Measurements from ENCODE around the gene ARMC6.

ARMC6 gene

DNA sequence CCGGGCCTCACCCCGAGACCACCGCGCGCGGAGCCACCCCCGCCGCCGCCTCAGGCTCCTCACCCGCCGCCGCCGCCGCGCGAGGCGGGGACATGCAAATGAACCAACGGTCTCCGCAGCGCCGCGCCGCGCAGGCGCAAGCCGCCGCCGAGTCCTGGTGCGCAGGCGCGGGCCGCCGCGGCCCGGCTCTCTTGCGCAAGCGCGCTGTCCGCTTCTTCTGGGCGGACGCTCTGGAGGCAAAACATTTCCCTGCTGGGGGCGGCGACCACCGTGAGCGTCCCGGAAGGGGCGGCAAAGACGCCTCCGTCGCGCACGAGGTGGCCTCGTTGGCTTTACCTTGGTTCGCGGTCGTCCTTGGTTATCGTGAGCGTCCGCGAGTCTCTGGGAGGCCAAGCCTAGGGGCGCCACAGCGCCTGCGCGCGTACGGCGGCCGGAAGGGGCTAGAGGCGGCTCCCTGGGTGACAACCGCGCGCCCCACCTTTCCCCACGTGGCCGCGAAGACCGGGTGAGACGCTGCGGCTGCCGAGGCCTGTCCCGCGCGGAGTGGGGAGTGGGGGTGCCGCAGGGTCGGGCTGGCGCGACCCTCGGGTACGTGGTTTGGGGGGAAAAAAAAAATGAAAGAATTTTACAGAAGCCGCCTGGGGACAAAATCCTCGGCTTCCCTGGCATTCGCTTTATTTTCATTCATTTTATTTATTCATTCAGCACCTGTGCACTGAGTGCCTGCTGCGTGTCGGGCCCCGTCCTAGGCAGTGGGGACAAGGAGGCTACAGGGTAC lies at the start of gene ARMC6, which contains the start of gene SUGP2:
TSS of gene ARMC6 (plus strand) at position 178 of the 778 bp plus-strand sequence. CDS start 607 bp downstream, outside the sequence.
TSS of gene SUGP2 (minus strand) at position 92 of the 778 bp plus-strand sequence. CDS start 2,446 bp downstream, outside the sequence.
- Histone ChIP-seq H3K27me3 (no peaks in the 10 kb centered on the region), H3K9me3 (no peaks in the 10 kb centered on the region), H3K4me3 (peak within 1 kb of the TSS; percentile 79 to 86), H3K36me3 (peaks cover 4 to 25% (median 12%) of the 10 kb centered on the region in 3 donors), H3K27ac (peak within 1 kb of the TSS; percentile 85 to 91), H3K4me1 (peaks cover 0 to 29% (median 22%) of the 10 kb centered on the region in 4 donors)
- DNase-seq: peak; percentile 79 to 92
- intact Hi-C loops (cut with DNase I; ENCODE audit: low total_unique reads): no loop called here
- TF ChIP-seq, protein P1, sequence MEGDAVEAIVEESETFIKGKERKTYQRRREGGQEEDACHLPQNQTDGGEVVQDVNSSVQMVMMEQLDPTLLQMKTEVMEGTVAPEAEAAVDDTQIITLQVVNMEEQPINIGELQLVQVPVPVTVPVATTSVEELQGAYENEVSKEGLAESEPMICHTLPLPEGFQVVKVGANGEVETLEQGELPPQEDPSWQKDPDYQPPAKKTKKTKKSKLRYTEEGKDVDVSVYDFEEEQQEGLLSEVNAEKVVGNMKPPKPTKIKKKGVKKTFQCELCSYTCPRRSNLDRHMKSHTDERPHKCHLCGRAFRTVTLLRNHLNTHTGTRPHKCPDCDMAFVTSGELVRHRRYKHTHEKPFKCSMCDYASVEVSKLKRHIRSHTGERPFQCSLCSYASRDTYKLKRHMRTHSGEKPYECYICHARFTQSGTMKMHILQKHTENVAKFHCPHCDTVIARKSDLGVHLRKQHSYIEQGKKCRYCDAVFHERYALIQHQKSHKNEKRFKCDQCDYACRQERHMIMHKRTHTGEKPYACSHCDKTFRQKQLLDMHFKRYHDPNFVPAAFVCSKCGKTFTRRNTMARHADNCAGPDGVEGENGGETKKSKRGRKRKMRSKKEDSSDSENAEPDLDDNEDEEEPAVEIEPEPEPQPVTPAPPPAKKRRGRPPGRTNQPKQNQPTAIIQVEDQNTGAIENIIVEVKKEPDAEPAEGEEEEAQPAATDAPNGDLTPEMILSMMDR (IDR thresholded peaks at IDR 0.05): peak; percentile 10 to 25

DNA sequence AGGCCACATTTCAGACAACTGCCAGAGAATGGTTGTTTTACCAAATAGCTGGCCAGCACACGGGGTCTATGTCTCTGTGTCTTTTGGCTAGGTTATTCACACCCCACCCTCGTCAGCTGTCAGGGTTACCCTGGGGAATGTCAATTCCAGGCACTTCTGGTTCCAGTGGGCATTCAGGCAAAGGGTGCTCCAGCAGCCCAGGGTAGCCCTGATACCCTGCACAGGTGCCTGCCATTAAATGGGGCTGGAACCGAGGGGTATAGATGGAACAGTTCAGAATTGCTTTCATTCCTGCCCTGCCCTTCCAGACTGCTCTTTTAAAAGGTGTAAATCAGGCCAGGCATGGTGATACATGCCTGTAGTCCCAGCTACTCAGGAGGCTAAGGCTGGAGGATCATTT lies 49.2 kb upstream of the ARMC6 start:
- Histone ChIP-seq H3K4me3 (no peak overlapping the region), H3K36me3 (no peaks in the 10 kb centered on the region), H3K27ac (no peak overlapping the region), H3K9me3 (no peaks in the 10 kb centered on the region), H3K27me3 (peaks cover 0 to 23% of the 10 kb centered on the region in 2 donors), H3K4me1 (no peaks in the 10 kb centered on the region)
- intact Hi-C loops (cut with DNase I; ENCODE audit: low total_unique reads): no loop called here
- DNase-seq: no peak
- TF ChIP-seq, protein P1 (IDR thresholded peaks at IDR 0.05): no peak

DNA sequence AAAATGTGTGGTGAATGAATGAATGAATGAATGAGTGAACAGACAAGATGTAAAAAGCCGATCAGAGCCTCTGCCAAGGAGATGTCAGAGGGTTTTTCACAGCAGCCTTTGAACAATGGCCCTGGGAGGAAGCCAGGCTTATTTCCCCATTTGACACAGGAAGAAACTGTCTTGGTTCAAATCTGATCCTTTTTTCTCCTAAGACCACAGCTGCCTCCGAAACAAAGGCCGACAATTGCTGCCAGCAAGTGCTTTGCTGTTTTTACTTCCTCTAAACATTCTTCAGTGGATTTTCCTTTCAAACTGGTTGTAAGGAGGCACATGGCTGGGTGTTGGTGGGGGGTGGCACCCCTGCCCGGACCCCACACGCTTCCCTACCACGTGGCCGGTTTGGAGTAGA lies 48.1 kb upstream of the ARMC6 start:
- TF ChIP-seq, protein P1 (IDR thresholded peaks at IDR 0.05): no peak
- Histone ChIP-seq H3K4me1 (no peaks in the 10 kb centered on the region), H3K4me3 (no peak overlapping the region), H3K27ac (no peak overlapping the region), H3K9me3 (no peaks in the 10 kb centered on the region), H3K27me3 (peaks cover 0 to 23% of the 10 kb centered on the region in 2 donors), H3K36me3 (peaks cover 0 to 4% (median 0%) of the 10 kb centered on the region in 3 donors)
- DNase-seq: peak in 1 of 2 donors; percentile 44
- intact Hi-C loops (cut with DNase I; ENCODE audit: low total_unique reads): no loop called here

DNA sequence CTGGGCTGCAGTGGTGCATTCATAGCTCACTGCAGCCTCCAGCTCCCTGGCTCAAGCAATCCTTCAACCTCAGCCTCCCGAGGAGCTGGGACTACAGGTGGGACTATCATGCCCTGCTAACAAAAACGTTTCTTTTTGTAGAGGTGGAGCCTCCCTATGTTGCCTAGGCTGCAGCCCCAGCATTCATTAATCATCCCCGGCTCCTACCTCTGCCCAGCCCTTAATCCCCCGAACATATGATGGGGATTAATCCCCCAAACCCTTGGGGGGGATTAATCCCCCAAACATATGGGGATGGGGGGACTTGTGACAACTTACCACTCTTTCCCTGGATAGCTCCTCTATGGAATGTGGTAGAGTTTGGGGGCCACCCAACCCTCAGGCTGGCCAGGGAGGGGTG lies 45.9 kb upstream of the ARMC6 start:
- intact Hi-C loops (cut with DNase I; ENCODE audit: low total_unique reads): no loop called here
- Histone ChIP-seq H3K27me3 (peaks cover 0 to 15% of the 10 kb centered on the region in 2 donors), H3K27ac (no peak overlapping the region)

DNA sequence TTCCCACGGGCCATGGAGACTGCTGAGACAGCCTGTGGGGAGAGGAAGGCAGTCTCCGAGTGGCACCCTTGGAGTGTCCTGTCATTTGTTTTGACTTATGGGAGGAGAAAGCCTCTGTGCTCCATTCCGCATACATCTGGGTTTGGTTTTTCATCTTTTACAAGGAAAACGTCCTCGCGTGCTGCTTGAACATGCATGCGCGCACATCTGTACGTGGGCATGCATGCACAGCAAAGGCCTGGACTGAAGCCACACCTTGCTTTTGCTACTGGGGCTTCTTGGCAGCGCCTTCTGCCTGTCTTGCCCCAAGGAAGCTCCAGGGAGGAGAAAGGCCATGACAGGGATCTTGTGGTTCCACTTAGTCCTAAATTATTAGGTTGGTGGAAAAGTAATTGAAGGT lies 44.1 kb upstream of the ARMC6 start:
- Histone ChIP-seq H3K4me1 (no peaks in the 10 kb centered on the region), H3K4me3 (no peak overlapping the region), H3K27me3 (peaks cover 0 to under 1% of the 10 kb centered on the region in 2 donors), H3K36me3 (peaks cover 16 to 42% (median 25%) of the 10 kb centered on the region in 3 donors), H3K9me3 (no peaks in the 10 kb centered on the region), H3K27ac (no peak overlapping the region)
- TF ChIP-seq, protein P1 (IDR thresholded peaks at IDR 0.05): no peak
- intact Hi-C loops (cut with DNase I; ENCODE audit: low total_unique reads): no loop called here
- DNase-seq: no peak

More for the DNA sequence above, 45.9 kb upstream of the ARMC6 start:
- H3K4me3 ChIP-seq: no peak overlapping the region
- TF ChIP-seq, protein P1 (IDR thresholded peaks at IDR 0.05): no peak
- H3K4me1 ChIP-seq: no peaks in the 10 kb centered on the region
- no peaks in the 10 kb centered on the region for H3K9me3 ChIP-seq
- H3K36me3 ChIP-seq: peaks cover 4 to 23% (median 6%) of the 10 kb centered on the region in 3 donors
- DNase-seq: no peak

All from tibial artery (tissue), 4 donors.